Suprapubic skin (tissue), 4 donors: ENCODE results near the gene ZNF727. TPM values are rescaled to one million over a fixed set of nuclear protein-coding genes. Genes with fewer than 3 reads are reported as not detected.
"Not testable (repeated sequence)": the region's sequence is repeated elsewhere in the genome, so short reads cannot be mapped to it uniquely, and the experiment has no call there.

Source experiments
- DNase-seq, 2 donors: peaks; one replicate each; pipeline ENCODE4 v3.0.0-alpha.2; 2019; ENCODE audit warnings: low spot score in 2 of 2
- H3K27ac ChIP-seq: fragments of 200-600 bp; sonication (generic); one replicate; pipeline ENCODE4 v1.5.1; 2019
- H3K27me3 ChIP-seq: fragments of 200-600 bp; sonication (generic); one replicate; pipeline ENCODE4 v1.5.1; 2019
- H3K36me3 ChIP-seq: fragments of 200-600 bp; sonication (generic); one replicate; pipeline ENCODE4 v1.5.1; 2019
- H3K4me1 ChIP-seq: fragments of 200-600 bp; sonication (generic); one replicate; pipeline ENCODE4 v1.5.1; 2019
- H3K4me3 ChIP-seq: fragments of 200-600 bp; sonication (generic); one replicate; pipeline ENCODE4 v1.5.1; 2019; ENCODE audit warnings: mild to moderate bottlenecking
- H3K9me3 ChIP-seq: fragments of 200-600 bp; sonication (generic); one replicate; pipeline ENCODE4 v1.5.1; 2019
- CTCF ChIP-seq, 2 donors: fragments of 200-600 bp in 1 of 2; fragments of 450-650 bp in 1 of 2; sonication (generic) in 1 of 2; IDR thresholded peaks; one replicate each; pipeline ENCODE4 v1.5.1; 2016 to 2019; ENCODE audit warnings: antibody characterized with exemption in 2 of 2, mild to moderate bottlenecking in 1 of 2, moderate library complexity in 1 of 2
- EP300 ChIP-seq: sonication (generic); formaldehyde crosslinking; IDR thresholded peaks from one replicate; pipeline ENCODE4 v1.6.1; 2017; ENCODE audit warnings: antibody characterized with exemption
- POLR2A ChIP-seq, 2 donors: fragments of 450-650 bp; IDR thresholded peaks; one replicate each; pipeline ENCODE4 v1.6.1; 2017; ENCODE audit warnings: antibody characterized with exemption in 2 of 2, mild to moderate bottlenecking in 2 of 2, moderate library complexity in 2 of 2
- POLR2AphosphoS5 ChIP-seq, 3 donors: sonication (generic); formaldehyde crosslinking; IDR thresholded peaks; one replicate each; pipeline ENCODE4 v1.6.1; 2017; ENCODE audit warnings: antibody characterized with exemption in 3 of 3
- WGBS: methylation state at CpG from one replicate; pipeline ENCODE4 v1.1.5; 2018; 5-methylcytosine and 5-hydroxymethylcytosine counted together
- total RNA-seq, 4 donors: library from RNA; depleted of rRNA; stranded (reverse); fragments of >200 nt; gene quantifications; one replicate each; pipeline ENCODE4 v1.1.0, GENCODE V29; 2016

ZNF727 gene
- total RNA-seq, 4 donors from 2014 or later: 0.76 to 2.8 (median 1.5) TPM

- TF ChIP-seq CTCF (IDR thresholded peaks at IDR 0.05) (no peak), POLR2A (IDR thresholded peaks at IDR 0.05) (no peak)
- Histone ChIP-seq H3K9me3 (peaks cover 60% of the 10 kb centered on the region), H3K4me1 (no peaks in the 10 kb centered on the region), H3K27me3 (no peaks in the 10 kb centered on the region), H3K36me3 (peaks cover 11% of the 10 kb centered on the region), H3K4me3 (no peak overlapping the region), H3K27ac (no peak overlapping the region)
- no peak for DNase-seq
- 98% methylated on average over 2 of the region's 2 CpGs for WGBS
Observed at GRCh38 chr7:64078699-64078994, 33.4 kb downstream of the ZNF727 start.

GRCh38 chr7:64087501-64087900 is 42.3 kb downstream of the ZNF727 start:
- Histone ChIP-seq H3K4me3 (no peak overlapping the region), H3K27ac (no peak overlapping the region), H3K27me3 (no peaks in the 10 kb centered on the region), H3K9me3 (peaks cover 51% of the 10 kb centered on the region), H3K4me1 (no peaks in the 10 kb centered on the region), H3K36me3 (no peaks in the 10 kb centered on the region)
- DNase-seq: peak in 1 of 2 donors; percentile 31
- 67% methylated on average over 2 of the region's 3 CpGs for WGBS
- no peak for TF ChIP-seq EP300
- no peak for TF ChIP-seq POLR2AphosphoS5 (IDR thresholded peaks at IDR 0.05)
- TF ChIP-seq POLR2A (IDR thresholded peaks at IDR 0.05): no peak
- no peak for TF ChIP-seq CTCF (IDR thresholded peaks at IDR 0.05)

GRCh38 chr7:64088863-64089262 is 43.6 kb downstream of the ZNF727 start:
- H3K27me3 ChIP-seq, H3K4me1 ChIP-seq, H3K27ac ChIP-seq, H3K4me3 ChIP-seq, H3K36me3 ChIP-seq: not testable (repeated sequence)
- peak in 1 of 2 donors; percentile 24 for DNase-seq
- peaks cover 44% of the 10 kb centered on the region for H3K9me3 ChIP-seq
- WGBS: 90% methylated on average over 5 of the region's 5 CpGs

Other genes with a start within 250 kb of the ZNF727 start
- not detected for gene ZNF722, start 46.6 kb upstream of the ZNF727 start, total RNA-seq
- gene ZNF735, start 161.8 kb downstream of the ZNF727 start, total RNA-seq: not detected
- not detected for gene ZNF679, start 183.0 kb downstream of the ZNF727 start, total RNA-seq